ENCODE measurements around the gene ADAMTS2. TPM values are rescaled to one million over a fixed set of nuclear protein-coding genes. Genes with fewer than 3 reads are reported as not detected.

Gene ADAMTS2
- total RNA-seq, 2 experiments from 2014 or later = not detected

- no peak overlapping the region for H3K27ac ChIP-seq (ENCODE audit: low read depth in 1 of 2, low read length in 2 of 2)
- ATAC-seq (ENCODE audit: poor library complexity) (no peak), DNase-seq (peak in 1 of 14 experiments; percentile 5)
- no peak overlapping the region for H3K27ac Mint-ChIP-seq
- peaks cover 0 to 4% of the 10 kb centered on the region in 2 experiments for H3K27me3 ChIP-seq (ENCODE audit: control insufficient read depth in 1 of 2, insufficient read depth in 2 of 2, low read length in 2 of 2)
- intact Hi-C loops (cut with DNase I, micrococcal nuclease) = loop anchor here in 1 of 2 experiments (10.0 kb wide), 1 partner anchor 492 kb away; no protein-coding TSS in a partner anchor
- H3K4me1 ChIP-seq (ENCODE audit: insufficient read depth, low read length) = peaks cover 11% of the 10 kb centered on the region
- H3K4me3 ChIP-seq (ENCODE audit: low read length) = no peak overlapping the region
- ChIA-PET CTCF (no interaction called here), POLR2A (no interaction called here)
- no peaks in the 10 kb centered on the region for H3K36me3 Mint-ChIP-seq (ENCODE audit: low read depth)
- TF ChIP-seq, protein P1, sequence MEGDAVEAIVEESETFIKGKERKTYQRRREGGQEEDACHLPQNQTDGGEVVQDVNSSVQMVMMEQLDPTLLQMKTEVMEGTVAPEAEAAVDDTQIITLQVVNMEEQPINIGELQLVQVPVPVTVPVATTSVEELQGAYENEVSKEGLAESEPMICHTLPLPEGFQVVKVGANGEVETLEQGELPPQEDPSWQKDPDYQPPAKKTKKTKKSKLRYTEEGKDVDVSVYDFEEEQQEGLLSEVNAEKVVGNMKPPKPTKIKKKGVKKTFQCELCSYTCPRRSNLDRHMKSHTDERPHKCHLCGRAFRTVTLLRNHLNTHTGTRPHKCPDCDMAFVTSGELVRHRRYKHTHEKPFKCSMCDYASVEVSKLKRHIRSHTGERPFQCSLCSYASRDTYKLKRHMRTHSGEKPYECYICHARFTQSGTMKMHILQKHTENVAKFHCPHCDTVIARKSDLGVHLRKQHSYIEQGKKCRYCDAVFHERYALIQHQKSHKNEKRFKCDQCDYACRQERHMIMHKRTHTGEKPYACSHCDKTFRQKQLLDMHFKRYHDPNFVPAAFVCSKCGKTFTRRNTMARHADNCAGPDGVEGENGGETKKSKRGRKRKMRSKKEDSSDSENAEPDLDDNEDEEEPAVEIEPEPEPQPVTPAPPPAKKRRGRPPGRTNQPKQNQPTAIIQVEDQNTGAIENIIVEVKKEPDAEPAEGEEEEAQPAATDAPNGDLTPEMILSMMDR (IDR thresholded peaks at IDR 0.05) = no peak
- H3K4me3 Mint-ChIP-seq = no peak overlapping the region
- no peaks in the 10 kb centered on the region for H3K27me3 Mint-ChIP-seq
- peaks cover 3% of the 10 kb centered on the region for H3K9me3 Mint-ChIP-seq
- peaks cover 2% of the 10 kb centered on the region for H3K4me1 Mint-ChIP-seq (ENCODE audit: low read depth)
- H3K9me3 ChIP-seq (ENCODE audit: control insufficient read depth in 1 of 2, insufficient read depth in 1 of 2, low read length in 2 of 2) = peaks cover 4 to 22% of the 10 kb centered on the region in 2 experiments
- no peaks in the 10 kb centered on the region for H3K36me3 ChIP-seq (ENCODE audit: insufficient read depth, low read length)
These were observed 182.7 kb downstream of the ADAMTS2 start for GRCh38 chr5:179162351-179163235.

- H3K27me3 ChIP-seq (ENCODE audit: control insufficient read depth in 1 of 2, insufficient read depth in 2 of 2, low read length in 2 of 2) = peaks cover 0 to 3% of the 10 kb centered on the region in 2 experiments
- no peak overlapping the region for H3K4me3 Mint-ChIP-seq
- H3K4me3 ChIP-seq (ENCODE audit: low read length) = no peak overlapping the region
- ChIA-PET CTCF (no interaction called here), POLR2A (no interaction called here)
- DNase-seq (peak in 1 of 14 experiments; percentile 1), ATAC-seq (ENCODE audit: poor library complexity) (no peak)
- no peak overlapping the region for H3K27ac ChIP-seq (ENCODE audit: low read depth in 1 of 2, low read length in 2 of 2)
- H3K27me3 Mint-ChIP-seq = no peaks in the 10 kb centered on the region
- peaks cover 3% of the 10 kb centered on the region for H3K9me3 Mint-ChIP-seq
- no peaks in the 10 kb centered on the region for H3K4me1 Mint-ChIP-seq (ENCODE audit: low read depth)
- H3K4me1 ChIP-seq (ENCODE audit: insufficient read depth, low read length) = peaks cover 5% of the 10 kb centered on the region
- H3K27ac Mint-ChIP-seq = no peak overlapping the region
- TF ChIP-seq, protein P1 (IDR thresholded peaks at IDR 0.05) = no peak
- H3K36me3 ChIP-seq (ENCODE audit: insufficient read depth, low read length) = no peaks in the 10 kb centered on the region
- H3K36me3 Mint-ChIP-seq (ENCODE audit: low read depth) = no peaks in the 10 kb centered on the region
- intact Hi-C loops (cut with DNase I, micrococcal nuclease) = loop anchor here in 1 of 2 experiments (10.0 kb wide), 1 partner anchor 493 kb away; no protein-coding TSS in a partner anchor
- peaks cover 4 to 22% of the 10 kb centered on the region in 2 experiments for H3K9me3 ChIP-seq (ENCODE audit: control insufficient read depth in 1 of 2, insufficient read depth in 1 of 2, low read length in 2 of 2)
These were observed 183.4 kb downstream of the ADAMTS2 start for GRCh38 chr5:179161901-179162300.

- Histone ChIP-seq H3K27ac (ENCODE audit: low read depth in 1 of 2, low read length in 2 of 2) (no peak overlapping the region), H3K36me3 (ENCODE audit: insufficient read depth, low read length) (no peaks in the 10 kb centered on the region), H3K4me3 (ENCODE audit: low read length) (no peak overlapping the region), H3K9me3 (ENCODE audit: control insufficient read depth in 1 of 2, insufficient read depth in 1 of 2, low read length in 2 of 2) (peaks cover 4 to 22% of the 10 kb centered on the region in 2 experiments), H3K4me1 (ENCODE audit: insufficient read depth, low read length) (no peaks in the 10 kb centered on the region), H3K27me3 (ENCODE audit: control insufficient read depth in 1 of 2, insufficient read depth in 2 of 2, low read length in 2 of 2) (no peaks in the 10 kb centered on the region)
- Mint-ChIP-seq H3K36me3 (ENCODE audit: low read depth) (no peaks in the 10 kb centered on the region), H3K4me3 (no peak overlapping the region), H3K9me3 (peaks cover 3% of the 10 kb centered on the region), H3K27ac (no peak overlapping the region), H3K4me1 (ENCODE audit: low read depth) (no peaks in the 10 kb centered on the region), H3K27me3 (no peaks in the 10 kb centered on the region)
- ATAC-seq (ENCODE audit: poor library complexity) (no peak), DNase-seq (peak in 1 of 14 experiments; percentile 2)
- ChIA-PET CTCF (no interaction called here), POLR2A (no interaction called here)
- intact Hi-C loops (cut with DNase I, micrococcal nuclease) = loop anchor here in 1 of 2 experiments (10.0 kb wide), 1 partner anchor 494 kb away; no protein-coding TSS in a partner anchor
- TF ChIP-seq, protein P1 (IDR thresholded peaks at IDR 0.05) = no peak
These were observed 184.7 kb downstream of the ADAMTS2 start for GRCh38 chr5:179160584-179160983.
